ENCODE data around the gene CCT8.

The CCT8 gene

DNA sequence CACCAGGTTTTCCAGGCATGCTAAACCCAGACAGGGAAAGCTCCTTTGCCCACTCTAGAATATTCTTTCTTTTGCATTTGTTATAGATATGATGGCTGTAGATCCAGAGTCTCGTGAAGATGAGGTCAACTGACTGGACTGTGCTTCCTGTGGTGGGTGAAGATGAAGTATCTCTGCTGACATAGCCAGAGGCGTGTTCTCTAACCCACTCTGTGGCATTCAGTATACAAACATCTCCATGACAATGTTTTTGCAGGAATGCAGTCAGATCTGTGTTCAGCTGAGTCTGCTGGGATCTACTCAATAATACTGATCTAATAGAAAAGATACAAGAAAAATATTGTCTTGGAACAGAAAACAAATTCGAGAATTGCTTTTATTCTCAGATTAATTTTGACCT, 65.6 kb downstream of the CCT8 start:
- Histone ChIP-seq H3K36me3 (replicated peaks) (peaks cover 6% of the 10 kb centered on the region), H3K27ac (no peak overlapping the region), H3K27me3 (replicated peaks) (no peaks in the 10 kb centered on the region), H3K4me3 (ENCODE audit: low read depth, low read length) (no peak overlapping the region)
- peak; percentile 31 for DNase-seq
- TF ChIP-seq, protein P1, sequence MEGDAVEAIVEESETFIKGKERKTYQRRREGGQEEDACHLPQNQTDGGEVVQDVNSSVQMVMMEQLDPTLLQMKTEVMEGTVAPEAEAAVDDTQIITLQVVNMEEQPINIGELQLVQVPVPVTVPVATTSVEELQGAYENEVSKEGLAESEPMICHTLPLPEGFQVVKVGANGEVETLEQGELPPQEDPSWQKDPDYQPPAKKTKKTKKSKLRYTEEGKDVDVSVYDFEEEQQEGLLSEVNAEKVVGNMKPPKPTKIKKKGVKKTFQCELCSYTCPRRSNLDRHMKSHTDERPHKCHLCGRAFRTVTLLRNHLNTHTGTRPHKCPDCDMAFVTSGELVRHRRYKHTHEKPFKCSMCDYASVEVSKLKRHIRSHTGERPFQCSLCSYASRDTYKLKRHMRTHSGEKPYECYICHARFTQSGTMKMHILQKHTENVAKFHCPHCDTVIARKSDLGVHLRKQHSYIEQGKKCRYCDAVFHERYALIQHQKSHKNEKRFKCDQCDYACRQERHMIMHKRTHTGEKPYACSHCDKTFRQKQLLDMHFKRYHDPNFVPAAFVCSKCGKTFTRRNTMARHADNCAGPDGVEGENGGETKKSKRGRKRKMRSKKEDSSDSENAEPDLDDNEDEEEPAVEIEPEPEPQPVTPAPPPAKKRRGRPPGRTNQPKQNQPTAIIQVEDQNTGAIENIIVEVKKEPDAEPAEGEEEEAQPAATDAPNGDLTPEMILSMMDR (IDR thresholded peaks at IDR 0.05; ENCODE audit: low read depth, low read length, missing control alignments), result no peak
- in situ Hi-C loops (cut with HindIII; ENCODE audit: low pct_ligation_motif_present, low sequenced_read_pairs), result no loop called here

DNA sequence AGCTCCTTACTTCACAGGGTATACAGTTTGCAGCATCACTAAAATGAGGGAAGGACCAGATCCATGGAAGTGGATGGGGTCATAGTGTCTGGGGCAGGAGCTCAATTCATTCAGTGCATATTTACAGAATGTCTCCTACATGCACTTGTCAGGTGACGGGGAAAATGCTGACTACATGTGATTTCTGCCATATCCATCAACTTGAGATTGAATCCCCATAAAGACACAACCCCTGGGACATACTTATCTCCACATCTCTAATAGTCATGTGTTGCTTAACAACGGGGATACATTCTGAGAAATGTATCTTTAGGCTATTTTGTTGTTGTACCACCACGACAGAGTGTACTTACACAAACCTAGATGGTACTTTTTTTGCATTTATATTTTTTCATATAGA, 66.3 kb downstream of the CCT8 start:
- no peaks in the 10 kb centered on the region for H3K27me3 ChIP-seq (replicated peaks)
- H3K36me3 ChIP-seq (replicated peaks), result peaks cover 6% of the 10 kb centered on the region
- no peak overlapping the region for H3K27ac ChIP-seq
- no peak overlapping the region for H3K4me3 ChIP-seq (ENCODE audit: low read depth, low read length)
- in situ Hi-C loops (cut with HindIII; ENCODE audit: low pct_ligation_motif_present, low sequenced_read_pairs), result no loop called here
- TF ChIP-seq, protein P1 (IDR thresholded peaks at IDR 0.05; ENCODE audit: low read depth, low read length, missing control alignments), result no peak
- DNase-seq, result no peak

Measured in brain microvascular endothelial cell (primary cell).